AG04449 (cell line): ENCODE measurements around the gene EEF1A1.
"Not testable (repeated sequence)": the region's sequence is repeated elsewhere in the genome, so short reads cannot be mapped to it uniquely, and the experiment has no call there.

Source experiments
- CTCF ChIA-PET: fragments of 350-600 bp; formaldehyde crosslinking; extraction: SDS; loops from one replicate; lab custom pipeline; 2021; ENCODE audit warnings: antibody characterized with exemption; lab: Yijun Ruan, JAX
- POLR2A ChIA-PET: fragments of 400-600, 350-600 bp; formaldehyde crosslinking; extraction: SDS; loops from one replicate; lab custom pipeline; 2020; ENCODE audit warnings: antibody characterized with exemption, inconsistent platforms; lab: Yijun Ruan, JAX
- DNase-seq: peaks from one replicate; pipeline ENCODE4 v3.0.0-alpha.2; 2010; ENCODE audit warnings: low read depth, low spot score
- H3K4me3 ChIP-seq: 2 replicates; pipeline ENCODE4 v1.5.1; 2011; ENCODE audit warnings: low read depth, mild to moderate bottlenecking, control low read depth, low read length
- TF ChIP-seq, protein P1 (sequence below): IDR thresholded peaks from one replicate; pipeline ENCODE4 v1.5.1; 2011; ENCODE audit warnings: mild to moderate bottlenecking, moderate library complexity, low read length, control low read depth, inconsistent platforms; ENCODE audit not compliant: insufficient read depth; ENCODE audit errors: missing control alignments

Gene EEF1A1

GRCh38 chr6:73525546-73526330 lies 4.9 kb upstream of the EEF1A1 start:
- ChIA-PET POLR2A (interaction anchor here (1.1 kb wide), 2 partner anchors 32 to 54 kb away, joined by 3 to 4 read pairs; no protein-coding TSS in a partner anchor), CTCF (interaction anchor here (0.8 to 4.4 kb wide), 3 partner anchors 9 to 86 kb away, joined by 4 to 30 read pairs (median 5); no protein-coding TSS in a partner anchor)
- no peak for DNase-seq
- H3K4me3 ChIP-seq = no peak overlapping the region
- TF ChIP-seq, protein P1, sequence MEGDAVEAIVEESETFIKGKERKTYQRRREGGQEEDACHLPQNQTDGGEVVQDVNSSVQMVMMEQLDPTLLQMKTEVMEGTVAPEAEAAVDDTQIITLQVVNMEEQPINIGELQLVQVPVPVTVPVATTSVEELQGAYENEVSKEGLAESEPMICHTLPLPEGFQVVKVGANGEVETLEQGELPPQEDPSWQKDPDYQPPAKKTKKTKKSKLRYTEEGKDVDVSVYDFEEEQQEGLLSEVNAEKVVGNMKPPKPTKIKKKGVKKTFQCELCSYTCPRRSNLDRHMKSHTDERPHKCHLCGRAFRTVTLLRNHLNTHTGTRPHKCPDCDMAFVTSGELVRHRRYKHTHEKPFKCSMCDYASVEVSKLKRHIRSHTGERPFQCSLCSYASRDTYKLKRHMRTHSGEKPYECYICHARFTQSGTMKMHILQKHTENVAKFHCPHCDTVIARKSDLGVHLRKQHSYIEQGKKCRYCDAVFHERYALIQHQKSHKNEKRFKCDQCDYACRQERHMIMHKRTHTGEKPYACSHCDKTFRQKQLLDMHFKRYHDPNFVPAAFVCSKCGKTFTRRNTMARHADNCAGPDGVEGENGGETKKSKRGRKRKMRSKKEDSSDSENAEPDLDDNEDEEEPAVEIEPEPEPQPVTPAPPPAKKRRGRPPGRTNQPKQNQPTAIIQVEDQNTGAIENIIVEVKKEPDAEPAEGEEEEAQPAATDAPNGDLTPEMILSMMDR = no peak

- ChIA-PET CTCF (interaction anchor here (0.8 to 4.4 kb wide), 2 partner anchors 88 to 129 kb away, joined by 3 to 30 read pairs; no protein-coding TSS in a partner anchor), POLR2A (interaction anchor here (0.7 to 2.0 kb wide), 5 partner anchors 10 to 83 kb away, joined by 3 to 17 read pairs (median 3); no protein-coding TSS in a partner anchor)
- no peak for DNase-seq
- TF ChIP-seq, protein P1 = no peak
- peak overlapping the region; percentile 53 for H3K4me3 ChIP-seq
Measured at GRCh38 chr6:73523434-73524123, 2.7 kb upstream of the EEF1A1 start.

GRCh38 chr6:73521351-73521985 lies 636 bp upstream of the EEF1A1 start:
- H3K4me3 ChIP-seq = peak overlapping the region; percentile 73
- ChIA-PET POLR2A (interaction anchor here (0.6 to 5.6 kb wide), 23 partner anchors 8 to 132 kb away, joined by 3 to 97 read pairs (median 5); partner anchors contain the start of genes MTO1 and SLC17A5), CTCF (interaction anchor here (0.7 to 6.4 kb wide), 9 partner anchors 8 to 1746 kb away, joined by 3 to 50 read pairs (median 3); no protein-coding TSS in a partner anchor)
- TF ChIP-seq, protein P1 = no peak
- DNase-seq = no peak

DNA sequence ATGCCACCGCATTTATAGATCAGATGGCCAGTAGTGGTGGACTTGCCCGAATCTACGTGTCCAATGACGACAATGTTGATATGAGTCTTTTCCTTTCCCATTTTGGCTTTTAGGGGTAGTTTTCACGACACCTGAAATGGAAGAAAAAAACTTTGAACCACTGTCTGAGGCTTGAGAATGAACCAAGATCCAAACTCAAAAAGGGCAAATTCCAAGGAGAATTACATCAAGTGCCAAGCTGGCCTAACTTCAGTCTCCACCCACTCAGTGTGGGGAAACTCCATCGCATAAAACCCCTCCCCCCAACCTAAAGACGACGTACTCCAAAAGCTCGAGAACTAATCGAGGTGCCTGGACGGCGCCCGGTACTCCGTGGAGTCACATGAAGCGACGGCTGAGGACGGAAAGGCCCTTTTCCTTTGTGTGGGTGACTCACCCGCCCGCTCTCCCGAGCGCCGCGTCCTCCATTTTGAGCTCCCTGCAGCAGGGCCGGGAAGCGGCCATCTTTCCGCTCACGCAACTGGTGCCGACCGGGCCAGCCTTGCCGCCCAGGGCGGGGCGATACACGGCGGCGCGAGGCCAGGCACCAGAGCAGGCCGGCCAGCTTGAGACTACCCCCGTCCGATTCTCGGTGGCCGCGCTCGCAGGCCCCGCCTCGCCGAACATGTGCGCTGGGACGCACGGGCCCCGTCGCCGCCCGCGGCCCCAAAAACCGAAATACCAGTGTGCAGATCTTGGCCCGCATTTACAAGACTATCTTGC lies 725 bp downstream of the EEF1A1 start:
- DNase-seq = no peak
- TF ChIP-seq, protein P1 = no peak
- peak overlapping the region; percentile 100 for H3K4me3 ChIP-seq
- POLR2A ChIA-PET = interaction anchor here (0.6 to 5.6 kb wide), 27 partner anchors 8 to 1794 kb away, joined by 3 to 97 read pairs (median 5); partner anchors contain the start of genes MTO1 and SLC17A5
- CTCF ChIA-PET = interaction anchor here (1.3 to 6.4 kb wide), 2 partner anchors 60 to 91 kb away, joined by 7 to 50 read pairs; no protein-coding TSS in a partner anchor

DNA sequence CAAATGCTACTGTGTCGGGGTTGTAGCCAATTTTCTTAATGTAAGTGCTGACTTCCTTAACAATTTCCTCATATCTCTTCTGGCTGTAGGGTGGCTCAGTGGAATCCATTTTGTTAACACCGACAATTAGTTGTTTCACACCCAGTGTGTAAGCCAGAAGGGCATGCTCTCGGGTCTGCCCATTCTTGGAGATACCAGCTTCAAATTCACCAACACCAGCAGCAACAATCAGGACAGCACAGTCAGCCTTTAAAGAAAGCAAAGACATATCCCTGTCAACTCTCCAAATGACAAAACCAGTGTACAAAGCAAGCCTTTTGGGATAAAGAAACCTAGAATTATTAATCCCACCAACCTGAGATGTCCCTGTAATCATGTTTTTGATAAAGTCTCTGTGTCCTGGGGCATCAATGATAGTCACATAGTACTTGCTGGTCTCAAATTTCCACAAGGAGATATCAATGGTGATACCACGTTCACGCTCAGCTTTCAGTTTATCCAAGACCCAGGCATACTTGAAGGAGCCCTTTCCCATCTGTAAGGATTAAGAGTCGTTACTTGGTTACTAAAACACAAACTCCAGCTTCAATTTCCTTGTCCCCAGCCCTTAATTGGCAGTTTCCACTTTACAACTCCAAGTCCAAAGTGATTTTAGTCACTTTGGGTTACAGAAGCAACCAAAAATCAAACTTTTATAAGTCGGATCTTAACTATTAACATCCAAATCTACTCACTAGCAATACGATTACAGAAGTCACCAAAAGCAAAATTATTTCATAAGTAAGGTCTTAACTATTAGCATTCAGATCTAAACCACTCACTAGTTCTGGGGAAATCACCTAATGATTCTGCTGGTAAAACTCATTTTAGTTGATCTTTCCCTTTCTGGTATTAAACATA lies 1.6 kb downstream of the EEF1A1 start:
- POLR2A ChIA-PET = interaction anchor here (0.8 to 5.6 kb wide), 12 partner anchors 23 to 134 kb away, joined by 3 to 97 read pairs (median 6); partner anchors contain the start of genes MTO1 and SLC17A5

DNA sequence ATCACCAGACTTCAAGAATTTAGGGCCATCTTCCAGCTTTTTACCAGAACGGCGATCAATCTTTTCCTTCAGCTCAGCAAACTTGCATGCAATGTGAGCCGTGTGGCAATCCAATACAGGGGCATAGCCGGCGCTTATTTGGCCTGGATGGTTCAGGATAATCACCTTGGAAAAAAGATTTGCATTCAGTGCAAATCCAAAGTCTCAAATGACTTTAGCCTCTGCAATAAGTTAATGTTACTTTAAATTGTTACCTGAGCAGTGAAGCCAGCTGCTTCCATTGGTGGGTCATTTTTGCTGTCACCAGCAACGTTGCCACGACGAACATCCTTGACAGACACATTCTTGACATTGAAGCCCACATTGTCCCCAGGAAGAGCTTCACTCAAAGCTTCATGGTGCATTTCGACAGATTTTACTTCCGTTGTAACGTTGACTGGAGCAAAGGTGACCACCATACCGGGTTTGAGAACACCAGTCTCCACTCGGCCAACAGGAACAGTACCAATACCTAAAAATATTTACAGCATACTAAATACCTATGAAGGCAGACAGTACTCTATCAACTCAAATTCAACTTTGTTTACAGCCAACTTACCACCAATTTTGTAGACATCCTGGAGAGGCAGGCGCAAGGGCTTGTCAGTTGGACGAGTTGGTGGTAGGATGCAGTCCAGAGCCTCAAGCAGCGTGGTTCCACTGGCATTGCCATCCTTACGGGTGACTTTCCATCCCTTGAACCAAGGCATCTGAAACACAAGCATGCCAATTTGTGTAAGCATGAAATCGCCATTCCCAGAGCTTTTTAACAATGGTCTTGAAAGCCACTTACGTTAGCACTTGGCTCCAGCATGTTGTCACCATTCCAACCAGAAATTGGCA lies 2.5 kb downstream of the EEF1A1 start:
- CTCF ChIA-PET = interaction anchor here (0.6 to 6.4 kb wide), 2 partner anchors 65 to 93 kb away, joined by 3 to 50 read pairs; no protein-coding TSS in a partner anchor
- peak overlapping the region; percentile 68 for H3K4me3 ChIP-seq
- POLR2A ChIA-PET = interaction anchor here (1.0 to 5.6 kb wide), 2 partner anchors 63 to 114 kb away, joined by 3 to 97 read pairs; no protein-coding TSS in a partner anchor
- not testable (repeated sequence) for DNase-seq

More for the DNA sequence above, 1.6 kb downstream of the EEF1A1 start:
- CTCF ChIA-PET = interaction anchor here (0.6 to 6.4 kb wide), 3 partner anchors 61 to 92 kb away, joined by 3 to 50 read pairs (median 7); no protein-coding TSS in a partner anchor
- H3K4me3 ChIP-seq = peak overlapping the region; percentile 100
- not testable (repeated sequence) for DNase-seq
